ENCODE measurements around the gene SETD5. TPM values are rescaled to one million over a fixed set of nuclear protein-coding genes. Genes with fewer than 3 reads are reported as not detected.

Gene SETD5
- total and polyA plus RNA-seq, 4 donors = 85.6 to 180 (median 135) TPM

DNA sequence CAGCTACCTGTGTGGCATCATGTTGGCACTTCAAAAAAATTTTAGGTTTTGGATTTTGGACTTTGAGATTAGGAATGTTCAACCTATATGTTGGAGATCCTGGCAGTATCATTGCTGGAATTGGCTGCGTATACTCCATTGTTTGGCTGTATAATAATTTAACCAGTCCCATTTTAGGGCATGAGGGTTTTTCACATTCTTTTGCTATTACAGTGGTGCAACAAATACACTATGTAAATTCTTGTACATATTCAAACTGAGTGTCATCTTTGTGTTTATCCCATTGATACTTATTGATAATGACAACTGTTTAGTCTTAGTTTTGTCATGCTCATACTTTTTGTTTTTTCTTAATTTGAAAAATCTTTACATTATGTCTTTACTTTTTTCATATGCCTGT lies 27.9 kb upstream of the SETD5 start:
- WGBS (ENCODE audit: insufficient coverage) = no CpG with 5 or more reads among the region's 1 CpG
- no peaks in the 10 kb centered on the region for H3K9me3 ChIP-seq (ENCODE audit: control insufficient read depth, insufficient read depth, low read length)
- peaks cover 46% of the 10 kb centered on the region for H3K36me3 ChIP-seq (ENCODE audit: control insufficient read depth, insufficient read depth, low read length)
- no peaks in the 10 kb centered on the region for H3K4me1 ChIP-seq (ENCODE audit: control insufficient read depth, insufficient read depth, low read length)
- H3K4me3 ChIP-seq (ENCODE audit: low read depth, low read length) = no peak overlapping the region
- DNase-seq (ENCODE audit: low read depth in 4 of 6, low spot score in 6 of 6) = no peak
- H3K27ac ChIP-seq (ENCODE audit: low read depth, low read length) = no peak overlapping the region
- no peaks in the 10 kb centered on the region for H3K27me3 ChIP-seq (ENCODE audit: control insufficient read depth, insufficient read depth, low read length)

DNA sequence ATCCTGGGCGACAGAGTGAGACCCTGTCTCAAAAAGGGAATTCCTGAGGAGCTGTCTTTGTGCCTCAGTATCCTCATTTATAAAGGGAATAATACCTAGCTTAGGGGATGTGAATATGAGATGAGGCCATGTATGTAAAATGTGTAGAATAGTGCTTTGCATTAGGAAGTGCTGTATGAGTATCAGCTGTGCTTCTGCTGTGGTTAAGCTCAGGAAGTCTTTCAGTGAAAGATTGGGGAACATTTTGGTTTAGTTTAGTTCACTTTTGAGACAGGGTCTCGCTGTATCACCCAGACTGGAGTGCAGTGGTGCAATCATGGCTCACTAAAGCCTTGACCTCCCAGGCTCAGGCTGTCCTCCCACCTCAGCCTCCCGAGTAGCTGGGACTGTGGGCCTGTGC lies 23.9 kb upstream of the SETD5 start:
- Histone ChIP-seq H3K27ac (ENCODE audit: low read depth, low read length) (no peak overlapping the region), H3K4me3 (ENCODE audit: low read depth, low read length) (no peak overlapping the region), H3K4me1 (ENCODE audit: control insufficient read depth, insufficient read depth, low read length) (no peaks in the 10 kb centered on the region), H3K27me3 (ENCODE audit: control insufficient read depth, insufficient read depth, low read length) (no peaks in the 10 kb centered on the region), H3K36me3 (ENCODE audit: control insufficient read depth, insufficient read depth, low read length) (peaks cover 41% of the 10 kb centered on the region), H3K9me3 (ENCODE audit: control insufficient read depth, insufficient read depth, low read length) (no peaks in the 10 kb centered on the region)
- no peak for DNase-seq (ENCODE audit: low read depth in 4 of 6, low spot score in 6 of 6)
- WGBS (ENCODE audit: insufficient coverage) = 80% methylated on average over 2 of the region's 3 CpGs

DNA sequence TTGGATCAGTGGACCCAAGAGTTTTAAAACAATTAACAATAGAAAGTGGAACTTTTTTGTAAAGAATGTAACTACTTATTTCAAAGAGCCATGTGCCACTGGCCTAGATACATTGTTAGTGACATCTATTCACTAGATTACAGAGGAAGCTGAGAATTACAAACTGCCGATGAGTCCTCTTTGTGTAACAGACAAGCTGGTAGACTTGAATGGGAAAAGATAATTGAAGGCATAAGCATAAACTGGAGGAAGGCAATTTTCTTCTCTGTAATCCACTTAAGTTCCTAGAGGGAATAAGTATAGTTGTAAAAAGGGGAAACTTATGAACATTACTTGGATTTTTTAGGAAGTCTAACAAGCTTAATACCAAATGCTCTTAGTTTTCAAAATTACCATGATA lies 19.4 kb upstream of the SETD5 start:
- Histone ChIP-seq H3K36me3 (ENCODE audit: control insufficient read depth, insufficient read depth, low read length) (peaks cover 27% of the 10 kb centered on the region), H3K27ac (ENCODE audit: low read depth, low read length) (no peak overlapping the region), H3K4me1 (ENCODE audit: control insufficient read depth, insufficient read depth, low read length) (no peaks in the 10 kb centered on the region), H3K9me3 (ENCODE audit: control insufficient read depth, insufficient read depth, low read length) (no peaks in the 10 kb centered on the region), H3K27me3 (ENCODE audit: control insufficient read depth, insufficient read depth, low read length) (no peaks in the 10 kb centered on the region), H3K4me3 (ENCODE audit: low read depth, low read length) (no peak overlapping the region)
- no peak for DNase-seq (ENCODE audit: low read depth in 4 of 6, low spot score in 6 of 6)
- WGBS (ENCODE audit: insufficient coverage) = no CpG with 5 or more reads among the region's 1 CpG

DNA sequence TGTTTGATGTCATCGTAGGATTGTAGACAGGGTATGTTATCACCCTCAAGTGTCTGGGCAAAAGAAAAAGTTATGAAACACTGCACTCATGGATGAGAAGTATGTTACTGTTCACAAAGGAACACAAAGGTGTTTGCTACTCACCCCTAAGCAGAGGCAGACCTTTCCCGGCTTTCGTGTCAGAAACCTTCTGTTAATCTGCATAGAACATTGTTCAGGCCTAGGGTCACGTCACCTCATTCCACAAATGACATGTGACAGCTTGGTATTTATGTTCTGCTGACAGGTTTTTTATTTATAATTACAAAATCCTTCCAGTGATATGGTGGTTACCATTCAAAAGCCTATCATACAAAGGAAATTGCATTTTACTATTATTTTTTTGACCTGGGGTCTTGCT lies 18.1 kb upstream of the SETD5 start:
- H3K36me3 ChIP-seq (ENCODE audit: control insufficient read depth, insufficient read depth, low read length) = peaks cover 23% of the 10 kb centered on the region

DNA sequence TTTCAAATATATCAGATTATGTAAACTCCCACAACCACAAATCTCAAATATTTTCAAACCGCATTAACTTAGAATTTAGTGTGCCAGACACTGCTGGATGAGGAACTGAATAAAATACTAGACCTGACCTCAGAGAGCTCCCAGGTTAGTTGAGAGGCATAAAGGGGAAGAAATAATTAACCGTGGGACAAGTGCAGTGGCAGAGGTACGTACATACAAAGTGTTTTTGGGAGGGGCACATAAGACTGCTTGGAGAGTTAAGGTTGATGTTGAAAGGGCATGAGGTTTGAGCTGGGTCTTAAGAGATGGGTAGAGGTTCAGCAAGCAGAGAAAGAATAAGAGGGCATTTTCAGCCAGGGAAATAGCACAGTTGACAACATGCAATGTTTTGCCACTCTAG lies 17.4 kb upstream of the SETD5 start:
- peaks cover 21% of the 10 kb centered on the region for H3K36me3 ChIP-seq (ENCODE audit: control insufficient read depth, insufficient read depth, low read length)
- no peak for DNase-seq (ENCODE audit: low read depth in 4 of 6, low spot score in 6 of 6)
- no peaks in the 10 kb centered on the region for H3K27me3 ChIP-seq (ENCODE audit: control insufficient read depth, insufficient read depth, low read length)
- WGBS (ENCODE audit: insufficient coverage) = 78% methylated on average over 2 of the region's 3 CpGs
- no peaks in the 10 kb centered on the region for H3K9me3 ChIP-seq (ENCODE audit: control insufficient read depth, insufficient read depth, low read length)
- no peaks in the 10 kb centered on the region for H3K4me1 ChIP-seq (ENCODE audit: control insufficient read depth, insufficient read depth, low read length)
- H3K4me3 ChIP-seq (ENCODE audit: low read depth, low read length) = no peak overlapping the region
- H3K27ac ChIP-seq (ENCODE audit: low read depth, low read length) = no peak overlapping the region

More for the DNA sequence above, 18.1 kb upstream of the SETD5 start:
- 0% methylated on average over 1 of the region's 4 CpGs for WGBS (ENCODE audit: insufficient coverage)
- H3K4me3 ChIP-seq (ENCODE audit: low read depth, low read length) = no peak overlapping the region
- no peaks in the 10 kb centered on the region for H3K9me3 ChIP-seq (ENCODE audit: control insufficient read depth, insufficient read depth, low read length)
- no peak overlapping the region for H3K27ac ChIP-seq (ENCODE audit: low read depth, low read length)
- H3K27me3 ChIP-seq (ENCODE audit: control insufficient read depth, insufficient read depth, low read length) = no peaks in the 10 kb centered on the region
- no peaks in the 10 kb centered on the region for H3K4me1 ChIP-seq (ENCODE audit: control insufficient read depth, insufficient read depth, low read length)
- no peak for DNase-seq (ENCODE audit: low read depth in 4 of 6, low spot score in 6 of 6)

DNA sequence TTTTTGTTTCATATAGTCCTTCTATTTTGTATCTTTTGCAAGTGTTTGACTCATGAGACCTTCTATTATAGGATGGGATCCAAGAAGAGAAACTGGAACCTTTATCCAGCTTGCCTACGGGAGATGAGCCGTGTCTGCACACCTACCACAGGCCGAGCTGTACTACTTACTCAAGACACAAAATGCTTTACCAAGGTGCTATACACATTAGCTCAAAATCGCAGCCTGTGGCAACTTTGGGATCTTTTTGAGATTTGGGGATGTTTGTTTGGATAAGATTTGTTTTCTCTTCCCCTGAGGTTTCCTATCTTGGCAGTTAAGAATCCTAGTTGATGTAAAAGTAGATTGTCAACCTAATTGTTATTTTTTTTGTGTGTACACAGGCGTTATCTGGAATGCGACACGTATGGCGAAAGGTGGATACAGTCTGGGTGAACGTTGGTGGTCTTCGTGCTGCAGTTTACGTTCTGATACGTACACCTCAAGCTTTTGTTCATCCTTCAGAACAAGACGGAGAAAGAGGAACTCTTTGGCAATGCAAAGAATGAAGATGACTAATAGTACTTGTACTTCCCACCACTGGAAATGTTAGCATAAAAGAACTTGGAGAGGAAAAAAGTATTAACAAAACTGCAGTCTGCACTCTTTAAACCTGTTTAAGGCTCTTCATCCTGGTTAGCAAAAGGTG lies 13.1 kb upstream of the SETD5 start:
- Histone ChIP-seq H3K9me3 (ENCODE audit: control insufficient read depth, insufficient read depth, low read length) (no peaks in the 10 kb centered on the region), H3K4me1 (ENCODE audit: control insufficient read depth, insufficient read depth, low read length) (no peaks in the 10 kb centered on the region), H3K27me3 (ENCODE audit: control insufficient read depth, insufficient read depth, low read length) (no peaks in the 10 kb centered on the region), H3K4me3 (ENCODE audit: low read depth, low read length) (no peak overlapping the region), H3K27ac (ENCODE audit: low read depth, low read length) (no peak overlapping the region), H3K36me3 (ENCODE audit: control insufficient read depth, insufficient read depth, low read length) (peaks cover 16% of the 10 kb centered on the region)
- no peak for DNase-seq (ENCODE audit: low read depth in 4 of 6, low spot score in 6 of 6)
- WGBS (ENCODE audit: insufficient coverage) = 93% methylated on average over 6 of the region's 13 CpGs

DNA sequence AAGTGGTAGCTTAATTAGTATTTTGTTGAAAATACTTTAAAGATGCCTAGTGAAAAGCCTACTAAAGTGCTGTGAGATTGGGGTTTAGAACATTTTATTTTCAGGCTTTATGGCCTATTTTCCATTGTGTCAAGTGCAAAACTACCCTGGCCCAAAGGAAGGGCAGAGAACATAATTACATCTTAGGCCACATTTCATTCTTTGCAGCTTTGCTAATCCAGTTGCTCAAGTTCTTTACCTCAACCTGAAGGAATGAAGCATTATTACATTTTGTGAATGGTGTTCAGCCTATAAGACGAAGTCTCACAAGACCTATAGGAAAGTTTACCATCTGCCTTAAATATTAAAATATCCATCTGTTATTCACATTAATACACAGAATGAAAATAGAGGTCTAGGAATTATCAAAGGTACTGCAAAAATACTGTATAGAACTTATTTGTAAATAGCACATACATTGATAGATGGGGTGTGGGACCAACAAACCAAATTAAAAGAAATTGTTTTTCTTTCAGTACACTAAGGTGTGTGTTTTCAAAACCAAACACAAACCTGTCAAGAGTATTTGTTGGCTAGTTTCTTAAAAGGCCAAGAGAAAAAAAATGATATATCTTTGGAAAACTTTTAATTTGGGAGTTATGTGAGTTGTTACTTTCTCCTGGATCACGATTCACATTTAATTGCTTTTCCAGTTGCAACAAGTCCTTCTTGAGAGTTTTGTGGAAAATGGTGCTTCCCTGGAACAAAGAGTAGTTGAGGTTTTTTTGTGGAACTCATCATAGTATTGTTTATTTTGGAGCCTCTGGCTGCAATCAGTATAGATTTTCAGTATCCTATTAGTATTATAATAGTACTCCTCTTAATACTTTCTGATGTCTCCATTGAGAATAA lies 12.0 kb upstream of the SETD5 start:
- no CpG with 5 or more reads among the region's 2 CpGs for WGBS (ENCODE audit: insufficient coverage)

DNA sequence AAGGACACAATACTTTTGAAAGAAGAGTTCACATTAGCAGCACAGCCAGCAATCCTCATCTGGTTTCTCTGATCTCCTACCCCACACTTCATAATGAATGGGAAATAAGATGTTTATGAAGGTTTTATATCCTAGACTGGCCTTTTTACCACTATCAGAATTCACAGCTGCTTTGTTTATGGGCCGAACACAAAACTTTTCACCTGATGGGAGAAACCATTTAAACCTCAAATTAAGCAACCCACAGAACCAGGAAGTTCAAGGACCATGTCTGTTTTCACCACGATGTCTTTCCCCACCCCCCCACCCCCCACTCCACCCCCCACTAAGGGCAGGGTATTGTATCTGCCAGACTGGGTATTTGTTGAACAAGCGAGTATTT lies 11.3 kb upstream of the SETD5 start:
- no peaks in the 10 kb centered on the region for H3K27me3 ChIP-seq (ENCODE audit: control insufficient read depth, insufficient read depth, low read length)
- H3K4me1 ChIP-seq (ENCODE audit: control insufficient read depth, insufficient read depth, low read length) = no peaks in the 10 kb centered on the region
- H3K36me3 ChIP-seq (ENCODE audit: control insufficient read depth, insufficient read depth, low read length) = peaks cover 14% of the 10 kb centered on the region
- DNase-seq (ENCODE audit: low read depth in 4 of 6, low spot score in 6 of 6) = no peak
- no peak overlapping the region for H3K4me3 ChIP-seq (ENCODE audit: low read depth, low read length)
- no peak overlapping the region for H3K27ac ChIP-seq (ENCODE audit: low read depth, low read length)
- no CpG with 5 or more reads among the region's 3 CpGs for WGBS (ENCODE audit: insufficient coverage)
- H3K9me3 ChIP-seq (ENCODE audit: control insufficient read depth, insufficient read depth, low read length) = no peaks in the 10 kb centered on the region

More for the DNA sequence above, 12.0 kb upstream of the SETD5 start:
- H3K36me3 ChIP-seq (ENCODE audit: control insufficient read depth, insufficient read depth, low read length) = peaks cover 17% of the 10 kb centered on the region
- H3K27me3 ChIP-seq (ENCODE audit: control insufficient read depth, insufficient read depth, low read length) = no peaks in the 10 kb centered on the region
- DNase-seq (ENCODE audit: low read depth in 4 of 6, low spot score in 6 of 6) = no peak
- H3K9me3 ChIP-seq (ENCODE audit: control insufficient read depth, insufficient read depth, low read length) = no peaks in the 10 kb centered on the region
- H3K4me3 ChIP-seq (ENCODE audit: low read depth, low read length) = no peak overlapping the region
- H3K4me1 ChIP-seq (ENCODE audit: control insufficient read depth, insufficient read depth, low read length) = no peaks in the 10 kb centered on the region
- H3K27ac ChIP-seq (ENCODE audit: low read depth, low read length) = no peak overlapping the region

DNA sequence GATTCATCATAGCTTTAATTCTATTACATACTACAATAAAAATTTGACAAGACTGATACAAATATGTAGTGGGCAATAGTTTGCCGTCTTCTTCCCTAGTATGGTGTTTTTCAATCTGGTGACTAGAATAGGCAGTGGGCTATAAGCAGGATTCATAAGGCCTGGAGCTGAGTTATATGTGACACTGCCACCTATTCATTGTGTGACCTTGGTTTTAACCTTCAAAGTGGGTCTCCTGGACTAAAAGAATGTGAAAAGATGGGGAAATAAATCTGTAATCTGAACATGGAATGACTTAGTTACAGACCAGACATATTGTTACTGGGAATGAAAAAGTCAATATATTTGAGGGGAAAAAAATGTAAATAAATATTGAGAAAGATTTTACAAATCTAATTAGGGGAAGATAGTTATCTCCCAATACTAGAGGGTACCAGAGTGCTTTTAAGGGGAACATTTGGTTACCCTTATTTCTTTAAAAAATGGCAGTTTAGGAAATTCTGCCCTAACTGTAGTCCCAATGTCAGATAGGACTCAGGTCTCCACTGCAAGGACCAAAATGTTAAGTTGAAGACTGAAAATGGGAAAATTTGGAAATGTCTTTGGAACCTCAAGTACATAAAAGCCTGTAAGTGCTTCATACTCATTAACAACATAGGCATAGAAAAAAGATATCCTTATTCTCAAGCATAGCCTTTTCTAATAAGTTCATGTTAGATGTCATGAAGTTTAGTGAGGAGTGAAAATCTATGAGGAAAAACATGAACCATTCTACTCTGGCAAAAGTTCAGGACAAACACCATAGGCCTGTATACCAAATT lies 10.7 kb upstream of the SETD5 start:
- no CpG with 5 or more reads among the region's 1 CpG for WGBS (ENCODE audit: insufficient coverage)
- Histone ChIP-seq H3K27ac (ENCODE audit: low read depth, low read length) (no peak overlapping the region), H3K27me3 (ENCODE audit: control insufficient read depth, insufficient read depth, low read length) (no peaks in the 10 kb centered on the region), H3K4me3 (ENCODE audit: low read depth, low read length) (no peak overlapping the region), H3K9me3 (ENCODE audit: control insufficient read depth, insufficient read depth, low read length) (no peaks in the 10 kb centered on the region), H3K4me1 (ENCODE audit: control insufficient read depth, insufficient read depth, low read length) (no peaks in the 10 kb centered on the region), H3K36me3 (ENCODE audit: control insufficient read depth, insufficient read depth, low read length) (peaks cover 19% of the 10 kb centered on the region)
- DNase-seq (ENCODE audit: low read depth in 4 of 6, low spot score in 6 of 6) = no peak

All from spinal cord (tissue), 10 donors.